Suppressor macrophage (primary cell): ENCODE results near the gene TMEM52.

Experiments
- DNase-seq, 4 experiments: peaks; one replicate each; pipeline ENCODE4 v3.0.0-alpha.2; 2020 to 2022

The TMEM52 gene

GRCh38 chr1:1914101-1914970 lies 4.7 kb downstream of the TMEM52 start:
- no peak for DNase-seq

GRCh38 chr1:1911350-1912041 lies 7.6 kb downstream of the TMEM52 start:
- DNase-seq: no peak

GRCh38 chr1:1910651-1911331 lies 8.3 kb downstream of the TMEM52 start:
- DNase-seq: no peak

- no peak for DNase-seq
Observed at GRCh38 chr1:1910033-1910465, 9.0 kb downstream of the TMEM52 start.

- peak in 1 of 4 experiments; percentile 21 for DNase-seq
Observed at GRCh38 chr1:1908506-1908791, 10.6 kb downstream of the TMEM52 start.

- DNase-seq: no peak
Observed at GRCh38 chr1:1907098-1907736, 11.9 kb downstream of the TMEM52 start.

GRCh38 chr1:1906185-1907097 lies 12.6 kb downstream of the TMEM52 start:
- peak; percentile 92 to 94 (median 92) for DNase-seq

- no peak for DNase-seq
Observed at GRCh38 chr1:1903224-1903623, 15.9 kb downstream of the TMEM52 start.

- DNase-seq: no peak
Observed at GRCh38 chr1:1901641-1902294, 17.3 kb downstream of the TMEM52 start.

GRCh38 chr1:1900883-1901640 lies 18.0 kb downstream of the TMEM52 start:
- DNase-seq: no peak

GRCh38 chr1:1899967-1900327 lies 19.1 kb downstream of the TMEM52 start:
- DNase-seq: no peak

GRCh38 chr1:1899266-1899966 lies 19.7 kb downstream of the TMEM52 start:
- DNase-seq: peak in 3 of 4 experiments; percentile 18 to 41 (median 32)

GRCh38 chr1:1898246-1898933 lies 20.7 kb downstream of the TMEM52 start:
- DNase-seq: no peak

GRCh38 chr1:1895456-1896336 lies 23.4 kb downstream of the TMEM52 start:
- no peak for DNase-seq

GRCh38 chr1:1895060-1895418 lies 24.0 kb downstream of the TMEM52 start:
- no peak for DNase-seq

GRCh38 chr1:1894354-1895059 lies 24.6 kb downstream of the TMEM52 start:
- DNase-seq: no peak

GRCh38 chr1:1893997-1894353 lies 25.1 kb downstream of the TMEM52 start:
- DNase-seq: no peak
